ENCODE results near the gene LPAR6.

DNA sequence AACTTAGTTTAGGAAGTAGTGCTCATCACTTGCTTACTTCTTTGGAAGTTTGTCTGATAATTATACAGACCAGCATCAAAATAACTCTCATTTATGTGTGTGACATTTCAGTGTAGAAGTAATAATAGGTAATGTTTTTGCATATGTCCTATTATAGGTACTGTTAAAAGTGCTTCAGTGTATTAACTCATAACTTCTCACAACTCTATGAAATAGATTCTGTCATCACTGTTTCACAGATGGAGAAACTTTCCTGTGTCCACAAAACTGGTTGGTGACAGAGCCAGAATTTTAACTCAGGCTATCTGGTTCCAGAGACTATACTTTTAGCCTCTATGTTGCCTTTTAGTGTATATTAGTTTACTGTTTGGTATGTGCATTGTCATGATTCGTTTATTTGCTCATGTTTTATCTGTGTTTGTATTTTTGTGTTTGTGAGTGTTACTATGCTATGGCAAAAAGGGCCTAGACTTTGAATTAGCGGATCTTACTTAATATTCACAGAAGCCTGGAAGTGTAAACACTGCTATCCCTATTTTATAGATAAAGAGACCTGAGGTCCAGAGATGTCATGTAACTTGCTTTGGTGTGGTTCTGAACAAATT lies 12.7 kb downstream of the LPAR6 start:
- TF ChIP-seq CTCF (IDR thresholded peaks at IDR 0.05; ENCODE audit: borderline replicate concordance, extremely low read depth, low read length, poor library complexity, severe bottlenecking) (no peak), EZH2 (IDR thresholded peaks at IDR 0.05; ENCODE audit: borderline replicate concordance, low read depth, low read length, severe bottlenecking) (no peak)
